Measurements from ENCODE around the gene GPRASP3. TPM values are rescaled to one million over a fixed set of nuclear protein-coding genes. Genes with fewer than 3 reads are reported as not detected.
"Not testable (repeated sequence)": the region's sequence is repeated elsewhere in the genome, so short reads cannot be mapped to it uniquely, and the experiment has no call there.

Gene GPRASP3
- total RNA-seq (10 to 100 TPM in 1 of 2 donors, 1 to 10 TPM in 1; 3.4 to 12.9 TPM), polyA plus RNA-seq (under 1 TPM; 0.87 TPM)
- long read RNA-seq, donor 1, full-length matches to known transcripts: 2 of 2 reads
- long read RNA-seq, donor 1, partial matches to known transcripts: 0 of 2 reads
- long read RNA-seq, donor 1, other reads (novel, unspliced or antisense): 0 of 2 reads
- long read RNA-seq, donor 2, full-length matches to known transcripts: 3 of 3 reads
- long read RNA-seq, donor 2, partial matches to known transcripts: 0 of 3 reads
- long read RNA-seq, donor 2, other reads (novel, unspliced or antisense): 0 of 3 reads
- long read RNA-seq, donor 3, full-length matches to known transcripts: 1 of 1 reads
- long read RNA-seq, donor 3, partial matches to known transcripts: 0 of 1 reads
- long read RNA-seq, donor 3, other reads (novel, unspliced or antisense): 0 of 1 reads
- long read RNA-seq, donor 4, full-length matches to known transcripts: 3 of 3 reads
- long read RNA-seq, donor 4, partial matches to known transcripts: 0 of 3 reads
- long read RNA-seq, donor 4, other reads (novel, unspliced or antisense): 0 of 3 reads
- long read RNA-seq, donor 5: 0 reads

- peak; percentile 88 for ATAC-seq (ENCODE audit: insufficient read depth, low FRiP score)
- H3K36me3 ChIP-seq (ENCODE audit: control insufficient read depth in 4 of 4, insufficient read depth in 4 of 4, low read length in 4 of 4): no peaks in the 10 kb centered on the region
- peak within 1 kb of the TSS in 1 of 2 donors; percentile 10 for H3K27ac ChIP-seq (ENCODE audit: low read depth in 1 of 2, low read length in 1 of 2)
- H3K9me3 ChIP-seq (ENCODE audit: control insufficient read depth in 4 of 4, insufficient read depth in 3 of 4, low read length in 3 of 4): no peaks in the 10 kb centered on the region
- H3K4me1 ChIP-seq (ENCODE audit: control insufficient read depth in 5 of 5, insufficient read depth in 5 of 5, low read length in 5 of 5): no peaks in the 10 kb centered on the region
- peaks cover 0 to 7% (median 0%) of the 10 kb centered on the region in 3 donors for H3K27me3 ChIP-seq (ENCODE audit: control insufficient read depth in 3 of 3, insufficient read depth in 3 of 3, low read length in 2 of 3)
- peak within 1 kb of the TSS; percentile 50 to 81 for H3K9ac ChIP-seq (ENCODE audit: insufficient read depth in 1 of 2, low read length in 2 of 2)
- peak; percentile 82 to 90 (median 85) for DNase-seq
- H3K4me3 ChIP-seq: peak within 1 kb of the TSS; percentile 53
- no peak for TF ChIP-seq CTCF (IDR thresholded peaks at IDR 0.05; ENCODE audit: control extremely low read depth, extremely low read depth)
- 3 to 29% methylated on average over 30 to 31 of the region's 31 CpGs for WGBS, 2 donors
Observed at GRCh38 chrX:102720237-102721168, at the start of gene GPRASP3. TSS of gene GPRASP3 (plus strand) at chrX:102720743. CDS start at chrX:102748996, 28,253 bp downstream.

DNA sequence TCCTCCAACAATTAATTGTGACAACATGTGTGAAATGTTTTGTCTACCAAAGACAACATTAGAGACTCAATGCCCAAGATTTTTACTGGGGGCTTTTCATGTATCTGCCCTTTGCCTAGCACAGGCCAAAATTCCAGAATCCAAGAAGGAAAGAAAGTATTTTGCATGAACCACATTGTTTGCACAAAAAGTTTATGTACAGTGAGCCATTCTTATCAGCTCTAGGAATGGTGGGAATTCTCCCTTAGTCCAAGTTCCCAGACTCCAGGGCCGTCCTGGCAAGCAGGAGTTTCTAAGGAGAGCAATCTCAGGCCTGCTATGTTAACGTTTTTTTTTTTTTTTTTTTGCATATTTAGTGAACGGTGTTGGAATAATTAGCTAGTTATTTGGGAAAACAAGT lies 47.7 kb upstream of the GPRASP3 start:
- ATAC-seq (ENCODE audit: insufficient read depth, low FRiP score) (no peak), DNase-seq (peak in 2 of 3 donors; percentile 24 to 29)
- no peak overlapping the region for H3K9ac ChIP-seq (ENCODE audit: insufficient read depth in 1 of 2, low read length in 2 of 2)
- no peaks in the 10 kb centered on the region for H3K27me3 ChIP-seq (ENCODE audit: control insufficient read depth in 3 of 3, insufficient read depth in 3 of 3, low read length in 2 of 3)
- H3K27ac ChIP-seq (ENCODE audit: low read depth in 1 of 2, low read length in 1 of 2): no peak overlapping the region
- no peaks in the 10 kb centered on the region for H3K9me3 ChIP-seq (ENCODE audit: control insufficient read depth in 4 of 4, insufficient read depth in 3 of 4, low read length in 3 of 4)
- H3K4me1 ChIP-seq (ENCODE audit: control insufficient read depth in 5 of 5, insufficient read depth in 5 of 5, low read length in 5 of 5): no peaks in the 10 kb centered on the region
- peaks cover 0 to 5% (median 0%) of the 10 kb centered on the region in 4 donors for H3K36me3 ChIP-seq (ENCODE audit: control insufficient read depth in 4 of 4, insufficient read depth in 4 of 4, low read length in 4 of 4)
- no peak for TF ChIP-seq CTCF (IDR thresholded peaks at IDR 0.05; ENCODE audit: control extremely low read depth, extremely low read depth)
- WGBS, 2 donors: 37 to 62% methylated on average over 3 of the region's 3 CpGs
- no peak overlapping the region for H3K4me3 ChIP-seq

DNA sequence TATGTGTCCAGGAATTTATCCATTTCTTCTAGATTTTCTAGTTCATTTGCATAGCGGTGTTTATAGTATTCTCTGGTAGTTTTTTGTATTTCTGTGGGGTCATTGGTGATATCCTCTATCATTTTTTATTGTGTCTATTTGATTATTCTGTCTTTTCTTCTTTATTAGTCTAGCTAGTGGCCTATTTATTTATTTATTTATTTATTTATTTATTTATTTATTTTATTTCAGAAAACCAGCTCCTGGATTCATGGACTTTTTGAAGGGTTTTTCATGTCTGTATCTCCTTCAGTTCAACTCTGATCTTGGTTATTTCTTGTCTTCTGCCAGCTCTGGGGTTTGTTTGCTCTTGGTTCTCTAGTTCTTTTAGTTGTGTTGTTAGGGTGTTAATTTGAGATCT lies 43.1 kb upstream of the GPRASP3 start:
- WGBS, 2 donors: 79 to 100% methylated on average over 1 of the region's 1 CpG
- not testable (repeated sequence) for H3K4me1 ChIP-seq (ENCODE audit: control insufficient read depth in 5 of 5, insufficient read depth in 5 of 5, low read length in 5 of 5)

More for the DNA sequence above, 43.1 kb upstream of the GPRASP3 start:
- not testable (repeated sequence) for DNase-seq; H3K9ac ChIP-seq (ENCODE audit: insufficient read depth in 1 of 2, low read length in 2 of 2); H3K4me3 ChIP-seq; H3K27ac ChIP-seq (ENCODE audit: low read depth in 1 of 2, low read length in 1 of 2); H3K36me3 ChIP-seq (ENCODE audit: control insufficient read depth in 4 of 4, insufficient read depth in 4 of 4, low read length in 4 of 4); H3K9me3 ChIP-seq (ENCODE audit: control insufficient read depth in 4 of 4, insufficient read depth in 3 of 4, low read length in 3 of 4); ATAC-seq (ENCODE audit: insufficient read depth, low FRiP score); H3K27me3 ChIP-seq (ENCODE audit: control insufficient read depth in 3 of 3, insufficient read depth in 3 of 3, low read length in 2 of 3)

All from lung (tissue), 16 donors.